Measurements from ENCODE around the gene FN3K.

- no peak for TF ChIP-seq GATA2 (IDR thresholded peaks at IDR 0.05; ENCODE audit: low read depth, low read length)
- TF ChIP-seq GATA3 (IDR thresholded peaks at IDR 0.05; ENCODE audit: low read depth, low read length) = no peak
Measured at GRCh38 chr17:82732118-82732743, 3.2 kb upstream of the FN3K start.
